ENCODE measurements around the gene TIMP3.

TIMP3 gene

GRCh38 chr22:32791056-32791455 is 10.4 kb upstream of the TIMP3 start:
- TF ChIP-seq, protein P1, sequence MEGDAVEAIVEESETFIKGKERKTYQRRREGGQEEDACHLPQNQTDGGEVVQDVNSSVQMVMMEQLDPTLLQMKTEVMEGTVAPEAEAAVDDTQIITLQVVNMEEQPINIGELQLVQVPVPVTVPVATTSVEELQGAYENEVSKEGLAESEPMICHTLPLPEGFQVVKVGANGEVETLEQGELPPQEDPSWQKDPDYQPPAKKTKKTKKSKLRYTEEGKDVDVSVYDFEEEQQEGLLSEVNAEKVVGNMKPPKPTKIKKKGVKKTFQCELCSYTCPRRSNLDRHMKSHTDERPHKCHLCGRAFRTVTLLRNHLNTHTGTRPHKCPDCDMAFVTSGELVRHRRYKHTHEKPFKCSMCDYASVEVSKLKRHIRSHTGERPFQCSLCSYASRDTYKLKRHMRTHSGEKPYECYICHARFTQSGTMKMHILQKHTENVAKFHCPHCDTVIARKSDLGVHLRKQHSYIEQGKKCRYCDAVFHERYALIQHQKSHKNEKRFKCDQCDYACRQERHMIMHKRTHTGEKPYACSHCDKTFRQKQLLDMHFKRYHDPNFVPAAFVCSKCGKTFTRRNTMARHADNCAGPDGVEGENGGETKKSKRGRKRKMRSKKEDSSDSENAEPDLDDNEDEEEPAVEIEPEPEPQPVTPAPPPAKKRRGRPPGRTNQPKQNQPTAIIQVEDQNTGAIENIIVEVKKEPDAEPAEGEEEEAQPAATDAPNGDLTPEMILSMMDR (IDR thresholded peaks at IDR 0.05; ENCODE audit: poor library complexity, severe bottlenecking): no peak
- H3K4me3 ChIP-seq (ENCODE audit: severe bottlenecking): no peak overlapping the region
- ATAC-seq (ENCODE audit: low read depth): no peak

DNA sequence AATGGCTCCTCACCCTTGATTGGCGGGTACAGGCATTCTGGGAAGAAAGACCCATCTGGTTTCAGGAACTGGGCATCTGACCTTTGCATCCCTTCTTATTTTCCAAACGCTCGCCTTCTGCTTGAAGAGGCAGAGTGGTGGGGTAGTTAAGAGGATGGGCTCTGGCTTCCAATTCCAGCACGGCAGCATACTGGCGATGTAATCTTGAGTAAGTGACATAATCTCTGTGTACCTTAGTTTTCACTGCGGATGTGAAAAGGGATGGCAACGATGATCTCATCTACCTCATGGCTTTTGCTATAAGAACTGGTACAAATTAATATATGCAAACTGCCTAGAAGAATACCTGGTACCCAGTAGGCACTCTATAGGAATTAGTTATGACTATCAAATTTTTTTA is 10.0 kb upstream of the TIMP3 start:
- TF ChIP-seq, protein P1 (IDR thresholded peaks at IDR 0.05; ENCODE audit: poor library complexity, severe bottlenecking): no peak
- Histone ChIP-seq H3K27me3 (ENCODE audit: insufficient read depth, poor library complexity, severe bottlenecking) (no peaks in the 10 kb centered on the region), H3K4me3 (ENCODE audit: severe bottlenecking) (no peak overlapping the region), H3K36me3 (ENCODE audit: low read depth) (no peaks in the 10 kb centered on the region), H3K4me1 (ENCODE audit: insufficient read depth, poor library complexity, severe bottlenecking) (peaks cover 8% of the 10 kb centered on the region), H3K27ac (ENCODE audit: poor library complexity, severe bottlenecking) (no peak overlapping the region), H3K9me3 (ENCODE audit: severe bottlenecking) (no peaks in the 10 kb centered on the region)
- DNase-seq (ENCODE audit: low spot score): no peak
- no peak for ATAC-seq (ENCODE audit: low read depth)

More at GRCh38 chr22:32791056-32791455, 10.4 kb upstream of the TIMP3 start:
- no peak overlapping the region for H3K27ac ChIP-seq (ENCODE audit: poor library complexity, severe bottlenecking)
- H3K9me3 ChIP-seq (ENCODE audit: severe bottlenecking): no peaks in the 10 kb centered on the region
- peaks cover 8% of the 10 kb centered on the region for H3K4me1 ChIP-seq (ENCODE audit: insufficient read depth, poor library complexity, severe bottlenecking)
- no peak for DNase-seq (ENCODE audit: low spot score)
- H3K36me3 ChIP-seq (ENCODE audit: low read depth): no peaks in the 10 kb centered on the region
- no peaks in the 10 kb centered on the region for H3K27me3 ChIP-seq (ENCODE audit: insufficient read depth, poor library complexity, severe bottlenecking)

DNA sequence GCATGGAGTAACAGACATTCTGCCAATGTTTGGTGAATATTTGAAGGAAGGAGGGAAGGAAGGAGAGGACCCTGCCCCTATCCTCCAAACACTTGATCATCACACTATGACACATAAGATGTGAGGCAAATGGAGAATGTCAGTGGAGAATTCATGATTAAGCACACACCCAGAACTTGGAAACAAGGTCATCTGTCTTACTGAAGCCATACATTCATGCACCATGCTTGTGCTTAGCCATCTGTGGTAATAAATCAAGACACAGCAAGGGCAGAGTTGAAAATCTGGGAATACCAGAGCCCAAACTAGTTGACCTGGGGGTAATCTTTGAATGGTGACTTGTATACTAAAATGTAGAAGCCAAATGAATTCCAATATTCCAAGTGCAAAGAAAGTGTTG is 7.9 kb upstream of the TIMP3 start:
- no peaks in the 10 kb centered on the region for H3K27me3 ChIP-seq (ENCODE audit: insufficient read depth, poor library complexity, severe bottlenecking)
- ATAC-seq (ENCODE audit: low read depth) (no peak), DNase-seq (ENCODE audit: low spot score) (no peak)
- H3K4me3 ChIP-seq (ENCODE audit: severe bottlenecking): no peak overlapping the region
- H3K4me1 ChIP-seq (ENCODE audit: insufficient read depth, poor library complexity, severe bottlenecking): peaks cover 8% of the 10 kb centered on the region
- no peak overlapping the region for H3K27ac ChIP-seq (ENCODE audit: poor library complexity, severe bottlenecking)
- TF ChIP-seq, protein P1 (IDR thresholded peaks at IDR 0.05; ENCODE audit: poor library complexity, severe bottlenecking): no peak
- H3K36me3 ChIP-seq (ENCODE audit: low read depth): no peaks in the 10 kb centered on the region
- H3K9me3 ChIP-seq (ENCODE audit: severe bottlenecking): no peaks in the 10 kb centered on the region

DNA sequence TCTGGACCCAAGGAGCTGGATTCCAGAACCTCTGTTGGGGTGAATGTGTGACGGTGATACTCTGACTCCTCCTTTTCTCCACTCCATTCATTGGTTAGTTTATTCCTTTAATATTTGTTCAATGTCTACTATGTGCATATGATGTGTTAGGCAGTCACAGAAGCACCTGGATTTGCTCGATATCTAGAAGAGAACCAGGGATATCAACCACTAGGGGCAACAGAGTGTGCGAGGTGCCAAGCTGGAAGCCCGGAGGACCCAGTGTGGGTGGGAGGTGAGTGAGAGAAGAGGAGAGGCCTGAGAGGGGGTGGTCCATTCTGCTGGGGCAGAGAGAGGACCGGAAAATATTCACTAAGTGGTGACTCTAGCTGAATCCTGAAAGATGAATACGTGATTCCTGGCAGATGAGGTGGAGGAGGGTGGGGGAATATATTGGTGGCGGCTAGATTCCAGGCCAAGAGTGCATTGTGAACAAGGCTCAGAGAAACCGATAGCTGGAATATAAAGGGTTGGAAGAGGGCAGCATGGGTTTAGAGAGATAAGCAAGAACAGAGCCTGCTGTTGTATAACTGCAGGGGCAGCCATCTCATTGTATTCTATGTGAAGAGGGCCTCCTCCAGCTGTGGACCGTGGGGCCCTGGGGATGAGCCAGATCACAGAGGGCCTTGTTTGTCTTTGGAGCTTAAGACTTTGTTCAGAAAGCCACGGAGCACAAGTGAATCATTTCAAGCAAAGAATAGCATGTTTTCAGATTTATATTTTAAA is 6.9 kb upstream of the TIMP3 start:
- ATAC-seq (ENCODE audit: low read depth) (no peak), DNase-seq (ENCODE audit: low spot score) (no peak)
- Histone ChIP-seq H3K27me3 (ENCODE audit: insufficient read depth, poor library complexity, severe bottlenecking) (no peaks in the 10 kb centered on the region), H3K4me3 (ENCODE audit: severe bottlenecking) (no peak overlapping the region), H3K36me3 (ENCODE audit: low read depth) (no peaks in the 10 kb centered on the region), H3K27ac (ENCODE audit: poor library complexity, severe bottlenecking) (no peak overlapping the region), H3K9me3 (ENCODE audit: severe bottlenecking) (no peaks in the 10 kb centered on the region), H3K4me1 (ENCODE audit: insufficient read depth, poor library complexity, severe bottlenecking) (no peaks in the 10 kb centered on the region)
- TF ChIP-seq, protein P1 (IDR thresholded peaks at IDR 0.05; ENCODE audit: poor library complexity, severe bottlenecking): no peak

DNA sequence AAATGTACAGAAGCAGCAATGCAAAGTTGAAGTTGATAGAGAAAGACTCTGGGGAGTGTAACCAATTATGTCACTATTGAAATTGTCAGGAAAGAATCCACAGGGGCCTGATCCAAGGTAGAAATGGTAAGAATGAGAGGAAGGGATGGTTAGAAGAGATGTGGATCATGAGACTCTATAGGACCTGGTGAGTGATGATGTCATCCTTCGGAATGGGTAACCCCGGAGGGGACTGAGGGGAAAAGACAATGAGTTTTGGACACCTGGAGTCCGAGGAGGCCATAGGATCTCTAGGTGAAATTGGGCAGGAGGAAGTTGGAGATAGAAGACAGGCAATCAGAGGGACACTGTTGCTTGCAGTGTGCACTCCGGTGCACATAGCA is 6.3 kb upstream of the TIMP3 start:
- TF ChIP-seq, protein P1 (IDR thresholded peaks at IDR 0.05; ENCODE audit: poor library complexity, severe bottlenecking): no peak
- ATAC-seq (ENCODE audit: low read depth) (no peak), DNase-seq (ENCODE audit: low spot score) (no peak)
- H3K36me3 ChIP-seq (ENCODE audit: low read depth): no peaks in the 10 kb centered on the region
- H3K4me3 ChIP-seq (ENCODE audit: severe bottlenecking): no peak overlapping the region
- H3K4me1 ChIP-seq (ENCODE audit: insufficient read depth, poor library complexity, severe bottlenecking): no peaks in the 10 kb centered on the region
- no peaks in the 10 kb centered on the region for H3K9me3 ChIP-seq (ENCODE audit: severe bottlenecking)
- no peak overlapping the region for H3K27ac ChIP-seq (ENCODE audit: poor library complexity, severe bottlenecking)
- no peaks in the 10 kb centered on the region for H3K27me3 ChIP-seq (ENCODE audit: insufficient read depth, poor library complexity, severe bottlenecking)

Measured in RWPE2 (cell line).